Gastrocnemius medialis (tissue), 4 donors: ENCODE measurements around the gene TMEM117.

Experiments used
- POLR2A ChIP-seq, 2 donors: fragments of 450-650 bp; IDR thresholded peaks; one replicate each; pipeline ENCODE4 v1.6.1; 2017; ENCODE audit warnings: antibody characterized with exemption in 2 of 2, mild to moderate bottlenecking in 2 of 2, moderate library complexity in 2 of 2
- TF ChIP-seq, protein P1 (sequence below), 5 experiments: fragments of 450-650 bp in 3 of 5; fragments of 200-600 bp in 2 of 5; sonication (generic) in 2 of 5; IDR thresholded peaks in 4 of 5; conservative IDR thresholded peaks in 1 of 5; 1 replicate in 4 of 5; 2 replicates in 1 of 5; pipeline ENCODE4 v1.5.1; 2016 to 2019; ENCODE audit warnings: antibody characterized with exemption in 5 of 5, mild to moderate bottlenecking in 3 of 5, moderate library complexity in 3 of 5

DNA sequence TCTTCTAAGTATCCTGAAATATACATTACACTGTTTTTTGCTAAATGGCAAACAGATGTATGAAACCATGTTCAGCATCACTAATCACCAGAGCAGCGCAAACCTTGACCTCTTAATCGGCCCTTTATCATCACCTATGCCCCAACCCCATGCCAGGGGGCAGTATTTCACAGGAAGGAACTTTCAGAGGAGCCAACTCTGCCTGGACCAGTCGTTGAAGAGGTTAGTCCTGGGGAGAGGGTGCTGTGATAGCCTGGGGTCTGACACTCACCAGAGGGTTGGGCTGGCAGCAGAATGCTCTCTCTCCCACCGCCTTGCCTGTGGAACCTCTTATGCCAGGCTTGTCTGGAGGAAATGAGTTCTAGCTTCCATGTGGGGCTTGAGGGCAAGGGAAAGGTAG, 411.7 kb downstream of the TMEM117 start:
- TF ChIP-seq, protein P1, sequence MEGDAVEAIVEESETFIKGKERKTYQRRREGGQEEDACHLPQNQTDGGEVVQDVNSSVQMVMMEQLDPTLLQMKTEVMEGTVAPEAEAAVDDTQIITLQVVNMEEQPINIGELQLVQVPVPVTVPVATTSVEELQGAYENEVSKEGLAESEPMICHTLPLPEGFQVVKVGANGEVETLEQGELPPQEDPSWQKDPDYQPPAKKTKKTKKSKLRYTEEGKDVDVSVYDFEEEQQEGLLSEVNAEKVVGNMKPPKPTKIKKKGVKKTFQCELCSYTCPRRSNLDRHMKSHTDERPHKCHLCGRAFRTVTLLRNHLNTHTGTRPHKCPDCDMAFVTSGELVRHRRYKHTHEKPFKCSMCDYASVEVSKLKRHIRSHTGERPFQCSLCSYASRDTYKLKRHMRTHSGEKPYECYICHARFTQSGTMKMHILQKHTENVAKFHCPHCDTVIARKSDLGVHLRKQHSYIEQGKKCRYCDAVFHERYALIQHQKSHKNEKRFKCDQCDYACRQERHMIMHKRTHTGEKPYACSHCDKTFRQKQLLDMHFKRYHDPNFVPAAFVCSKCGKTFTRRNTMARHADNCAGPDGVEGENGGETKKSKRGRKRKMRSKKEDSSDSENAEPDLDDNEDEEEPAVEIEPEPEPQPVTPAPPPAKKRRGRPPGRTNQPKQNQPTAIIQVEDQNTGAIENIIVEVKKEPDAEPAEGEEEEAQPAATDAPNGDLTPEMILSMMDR (IDR thresholded peaks at IDR 0.05 in 4 of 5, conservative IDR thresholded peaks at IDR 0.05 in 1 of 5) = no peak
- TF ChIP-seq POLR2A (IDR thresholded peaks at IDR 0.05) = no peak
